Fibroblast of lung (primary cell): ENCODE results near the gene HAO2.

ENCODE experiments used
- CTCF ChIP-seq, 2 donors: IDR thresholded peaks in 1 of 2; conservative IDR thresholded peaks in 1 of 2; 1 replicate in 1 of 2; 2 replicates in 1 of 2; pipeline ENCODE4 v1.5.1; 2011 to 2012; ENCODE audit warnings: low read length in 2 of 2, control low read depth in 1 of 2, inconsistent platforms in 1 of 2, low read depth in 1 of 2, mild to moderate bottlenecking in 1 of 2
- EZH2 ChIP-seq: IDR thresholded peaks from 2 replicates; pipeline ENCODE4 v1.5.1; 2012; ENCODE audit warnings: low read length, control low read depth, mild to moderate bottlenecking; ENCODE audit errors: missing control alignments

DNA sequence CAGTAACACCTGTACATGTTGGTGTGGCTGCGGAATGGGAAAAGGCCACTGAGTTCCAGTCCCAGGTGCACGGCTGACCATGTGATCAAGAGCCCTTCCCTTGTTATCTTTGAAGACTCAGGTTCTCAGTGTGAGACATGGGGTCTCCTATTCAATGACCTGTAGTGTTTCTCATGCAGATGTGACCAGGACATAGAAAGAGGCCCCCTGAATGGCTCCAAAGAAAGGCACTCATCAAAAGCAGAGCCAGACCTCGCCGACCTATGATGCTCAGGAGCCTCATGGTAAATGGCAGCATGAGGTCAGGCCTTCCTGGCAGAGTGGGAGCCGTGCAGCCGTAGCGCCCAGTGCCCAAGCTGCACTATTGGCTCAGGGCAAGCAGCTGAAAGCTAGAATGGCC is 42.3 kb upstream of the HAO2 start:
- no peak for TF ChIP-seq CTCF (conservative IDR thresholded peaks at IDR 0.05 in 1 of 2, IDR thresholded peaks at IDR 0.05 in 1 of 2; ENCODE audit: low read depth in 1 of 2, low read length in 2 of 2)
- TF ChIP-seq EZH2, result no peak
